ENCODE measurements around the gene ILDR2.

Gene ILDR2

DNA sequence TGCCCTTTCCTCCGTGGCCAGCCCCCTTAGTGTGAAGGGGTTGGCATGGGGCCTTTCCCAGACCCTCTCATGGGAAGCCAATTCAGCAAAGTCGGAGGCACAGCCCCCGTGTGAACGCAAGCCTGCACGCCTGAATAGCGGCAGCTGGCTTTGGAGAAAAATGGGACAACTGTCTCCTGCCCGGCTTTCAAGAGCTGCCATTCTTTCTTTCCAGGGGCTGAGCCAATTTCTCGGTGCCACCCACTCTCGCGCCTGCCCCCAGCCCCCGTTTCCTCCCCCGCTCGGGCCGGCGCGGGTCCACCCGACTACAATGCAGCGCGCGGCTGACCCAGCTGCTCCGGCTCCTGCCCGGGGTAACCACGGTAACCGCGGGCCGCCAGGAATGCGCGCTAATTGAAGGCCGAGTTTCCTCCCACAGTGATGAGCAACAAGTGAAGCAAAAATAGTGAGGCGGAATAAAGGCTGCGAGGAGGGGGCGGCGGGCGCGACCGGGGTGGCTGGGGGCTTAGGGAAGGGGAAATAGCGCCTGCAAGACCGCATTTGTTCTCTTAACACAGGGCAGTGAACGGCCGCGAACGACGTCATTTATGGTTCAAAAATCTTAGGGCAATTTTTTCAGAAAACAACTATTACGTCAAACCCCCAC is 27.8 kb downstream of the ILDR2 start (continued):
- TF ChIP-seq, protein P1, sequence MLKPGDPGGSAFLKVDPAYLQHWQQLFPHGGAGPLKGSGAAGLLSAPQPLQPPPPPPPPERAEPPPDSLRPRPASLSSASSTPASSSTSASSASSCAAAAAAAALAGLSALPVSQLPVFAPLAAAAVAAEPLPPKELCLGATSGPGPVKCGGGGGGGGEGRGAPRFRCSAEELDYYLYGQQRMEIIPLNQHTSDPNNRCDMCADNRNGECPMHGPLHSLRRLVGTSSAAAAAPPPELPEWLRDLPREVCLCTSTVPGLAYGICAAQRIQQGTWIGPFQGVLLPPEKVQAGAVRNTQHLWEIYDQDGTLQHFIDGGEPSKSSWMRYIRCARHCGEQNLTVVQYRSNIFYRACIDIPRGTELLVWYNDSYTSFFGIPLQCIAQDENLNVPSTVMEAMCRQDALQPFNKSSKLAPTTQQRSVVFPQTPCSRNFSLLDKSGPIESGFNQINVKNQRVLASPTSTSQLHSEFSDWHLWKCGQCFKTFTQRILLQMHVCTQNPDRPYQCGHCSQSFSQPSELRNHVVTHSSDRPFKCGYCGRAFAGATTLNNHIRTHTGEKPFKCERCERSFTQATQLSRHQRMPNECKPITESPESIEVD (tag by site-specific recombination; IDR thresholded peaks at IDR 0.05), result no peak
- no peak for TF ChIP-seq ZSCAN30 (tag by site-specific recombination; IDR thresholded peaks at IDR 0.05)
- no peak for TF ChIP-seq ZNF24 (tag by site-specific recombination; IDR thresholded peaks at IDR 0.05)
- peak; percentile 43 for TF ChIP-seq ZNF335 (tag by site-specific recombination; conservative IDR thresholded peaks at IDR 0.05)
- TF ChIP-seq, protein P2, sequence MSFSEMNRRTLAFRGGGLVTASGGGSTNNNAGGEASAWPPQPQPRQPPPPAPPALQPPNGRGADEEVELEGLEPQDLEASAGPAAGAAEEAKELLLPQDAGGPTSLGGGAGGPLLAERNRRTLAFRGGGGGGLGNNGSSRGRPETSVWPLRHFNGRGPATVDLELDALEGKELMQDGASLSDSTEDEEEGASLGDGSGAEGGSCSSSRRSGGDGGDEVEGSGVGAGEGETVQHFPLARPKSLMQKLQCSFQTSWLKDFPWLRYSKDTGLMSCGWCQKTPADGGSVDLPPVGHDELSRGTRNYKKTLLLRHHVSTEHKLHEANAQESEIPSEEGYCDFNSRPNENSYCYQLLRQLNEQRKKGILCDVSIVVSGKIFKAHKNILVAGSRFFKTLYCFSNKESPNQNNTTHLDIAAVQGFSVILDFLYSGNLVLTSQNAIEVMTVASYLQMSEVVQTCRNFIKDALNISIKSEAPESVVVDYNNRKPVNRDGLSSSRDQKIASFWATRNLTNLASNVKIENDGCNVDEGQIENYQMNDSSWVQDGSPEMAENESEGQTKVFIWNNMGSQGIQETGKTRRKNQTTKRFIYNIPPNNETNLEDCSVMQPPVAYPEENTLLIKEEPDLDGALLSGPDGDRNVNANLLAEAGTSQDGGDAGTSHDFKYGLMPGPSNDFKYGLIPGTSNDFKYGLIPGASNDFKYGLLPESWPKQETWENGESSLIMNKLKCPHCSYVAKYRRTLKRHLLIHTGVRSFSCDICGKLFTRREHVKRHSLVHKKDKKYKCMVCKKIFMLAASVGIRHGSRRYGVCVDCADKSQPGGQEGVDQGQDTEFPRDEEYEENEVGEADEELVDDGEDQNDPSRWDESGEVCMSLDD (tag by site-specific recombination; IDR thresholded peaks at IDR 0.05), result no peak
- TF ChIP-seq, protein P3, sequence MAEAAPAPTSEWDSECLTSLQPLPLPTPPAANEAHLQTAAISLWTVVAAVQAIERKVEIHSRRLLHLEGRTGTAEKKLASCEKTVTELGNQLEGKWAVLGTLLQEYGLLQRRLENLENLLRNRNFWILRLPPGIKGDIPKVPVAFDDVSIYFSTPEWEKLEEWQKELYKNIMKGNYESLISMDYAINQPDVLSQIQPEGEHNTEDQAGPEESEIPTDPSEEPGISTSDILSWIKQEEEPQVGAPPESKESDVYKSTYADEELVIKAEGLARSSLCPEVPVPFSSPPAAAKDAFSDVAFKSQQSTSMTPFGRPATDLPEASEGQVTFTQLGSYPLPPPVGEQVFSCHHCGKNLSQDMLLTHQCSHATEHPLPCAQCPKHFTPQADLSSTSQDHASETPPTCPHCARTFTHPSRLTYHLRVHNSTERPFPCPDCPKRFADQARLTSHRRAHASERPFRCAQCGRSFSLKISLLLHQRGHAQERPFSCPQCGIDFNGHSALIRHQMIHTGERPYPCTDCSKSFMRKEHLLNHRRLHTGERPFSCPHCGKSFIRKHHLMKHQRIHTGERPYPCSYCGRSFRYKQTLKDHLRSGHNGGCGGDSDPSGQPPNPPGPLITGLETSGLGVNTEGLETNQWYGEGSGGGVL (tag by site-specific recombination; IDR thresholded peaks at IDR 0.05), result peak; percentile 31; the same call in 1 of the 2 replicates
- TF ChIP-seq, protein P4, sequence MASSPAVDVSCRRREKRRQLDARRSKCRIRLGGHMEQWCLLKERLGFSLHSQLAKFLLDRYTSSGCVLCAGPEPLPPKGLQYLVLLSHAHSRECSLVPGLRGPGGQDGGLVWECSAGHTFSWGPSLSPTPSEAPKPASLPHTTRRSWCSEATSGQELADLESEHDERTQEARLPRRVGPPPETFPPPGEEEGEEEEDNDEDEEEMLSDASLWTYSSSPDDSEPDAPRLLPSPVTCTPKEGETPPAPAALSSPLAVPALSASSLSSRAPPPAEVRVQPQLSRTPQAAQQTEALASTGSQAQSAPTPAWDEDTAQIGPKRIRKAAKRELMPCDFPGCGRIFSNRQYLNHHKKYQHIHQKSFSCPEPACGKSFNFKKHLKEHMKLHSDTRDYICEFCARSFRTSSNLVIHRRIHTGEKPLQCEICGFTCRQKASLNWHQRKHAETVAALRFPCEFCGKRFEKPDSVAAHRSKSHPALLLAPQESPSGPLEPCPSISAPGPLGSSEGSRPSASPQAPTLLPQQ (tag by site-specific recombination; IDR thresholded peaks at IDR 0.05), result 0 out of 2 replicates have a peak, but pooled peaks have one; percentile 19
- TF ChIP-seq KLF10 (tag by site-specific recombination; IDR thresholded peaks at IDR 0.05), result no peak
- no peak for TF ChIP-seq ZNF248 (tag by site-specific recombination; IDR thresholded peaks at IDR 0.05)
- TF ChIP-seq ZNF394 (tag by site-specific recombination; IDR thresholded peaks at IDR 0.05; ENCODE audit: borderline replicate concordance), result peak; percentile 43; the same call in 1 of the 2 replicates
- 0 out of 2 replicates have a peak, but pooled peaks have one; percentile 33 for TF ChIP-seq ZBTB20 (tag by site-specific recombination; IDR thresholded peaks at IDR 0.05)
- no peak for TF ChIP-seq MZF1 (tag by site-specific recombination; IDR thresholded peaks at IDR 0.05; ENCODE audit: borderline replicate concordance)
- 0 out of 2 replicates have a peak, but pooled peaks have one; percentile 17 for TF ChIP-seq ZBTB17 (tag by site-specific recombination; IDR thresholded peaks at IDR 0.05)
- TF ChIP-seq, protein P5, sequence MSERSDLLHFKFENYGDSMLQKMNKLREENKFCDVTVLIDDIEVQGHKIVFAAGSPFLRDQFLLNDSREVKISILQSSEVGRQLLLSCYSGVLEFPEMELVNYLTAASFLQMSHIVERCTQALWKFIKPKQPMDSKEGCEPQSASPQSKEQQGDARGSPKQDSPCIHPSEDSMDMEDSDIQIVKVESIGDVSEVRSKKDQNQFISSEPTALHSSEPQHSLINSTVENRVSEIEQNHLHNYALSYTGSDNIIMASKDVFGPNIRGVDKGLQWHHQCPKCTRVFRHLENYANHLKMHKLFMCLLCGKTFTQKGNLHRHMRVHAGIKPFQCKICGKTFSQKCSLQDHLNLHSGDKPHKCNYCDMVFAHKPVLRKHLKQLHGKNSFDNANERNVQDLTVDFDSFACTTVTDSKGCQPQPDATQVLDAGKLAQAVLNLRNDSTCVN (tag by site-specific recombination; optimal IDR thresholded peaks at IDR 0.05), result peak; percentile 39

DNA sequence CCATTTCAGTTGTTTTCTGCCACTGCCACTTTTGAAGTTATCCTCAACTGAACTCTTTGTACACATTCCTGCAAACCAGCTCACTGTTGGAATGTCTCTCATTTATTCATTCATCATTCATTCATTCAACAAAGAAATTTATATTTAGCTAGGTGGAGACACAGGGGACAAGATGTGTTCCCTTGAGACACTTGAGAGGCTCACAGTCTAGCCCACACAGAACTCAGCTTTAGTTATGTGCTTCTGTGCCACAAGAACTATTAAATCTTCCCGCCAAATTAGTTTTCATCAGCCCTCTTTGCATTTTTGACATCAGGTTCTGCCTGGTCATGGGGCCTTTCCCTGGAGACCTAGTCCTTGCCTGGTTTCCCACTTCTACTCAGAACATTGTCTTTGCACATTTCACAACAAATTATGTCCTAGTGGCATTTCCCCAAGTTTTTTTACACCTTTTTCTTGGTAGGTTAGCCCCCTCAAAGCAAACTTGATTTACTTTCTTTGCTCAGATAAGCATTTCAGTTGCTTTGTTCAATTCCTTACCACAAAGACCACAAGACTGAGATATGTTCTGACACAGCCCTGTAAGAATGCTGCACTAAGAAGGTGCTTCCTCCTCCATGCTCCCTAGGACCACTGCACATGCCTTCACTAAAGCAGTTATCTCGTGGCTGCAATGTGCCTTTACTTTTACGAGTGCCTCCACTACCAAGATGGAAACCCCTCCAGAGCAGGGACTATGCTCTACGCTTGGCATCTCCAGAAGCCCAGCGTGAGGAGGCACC is 31.0 kb downstream of the ILDR2 start:
- Histone ChIP-seq H3K27ac (ENCODE audit: extremely low read depth, low read depth, low read length) (no peak overlapping the region), H3K4me1 (ENCODE audit: control insufficient read depth, insufficient read depth, low read length) (no peaks in the 10 kb centered on the region), H3K4me3 (ENCODE audit: low read depth, low read length) (no peak overlapping the region), H3K9me3 (ENCODE audit: control insufficient read depth, insufficient read depth, low read depth, low read length) (no peaks in the 10 kb centered on the region), H3K36me3 (ENCODE audit: control insufficient read depth in 2 of 2, insufficient read depth in 1 of 2, low read length in 2 of 2) (no peaks in the 10 kb centered on the region)
- CTCF ChIA-PET, result interaction anchor here (0.7 to 3.1 kb wide), 3 partner anchors 34 to 113 kb away, joined by 3 to 9 read pairs (median 9); no protein-coding TSS in a partner anchor
- POLR2A ChIA-PET, result interaction anchor here (1.1 kb wide), 1 partner anchor 18 kb away, joined by 4 read pairs; no protein-coding TSS in a partner anchor
- TF ChIP-seq, protein P6, sequence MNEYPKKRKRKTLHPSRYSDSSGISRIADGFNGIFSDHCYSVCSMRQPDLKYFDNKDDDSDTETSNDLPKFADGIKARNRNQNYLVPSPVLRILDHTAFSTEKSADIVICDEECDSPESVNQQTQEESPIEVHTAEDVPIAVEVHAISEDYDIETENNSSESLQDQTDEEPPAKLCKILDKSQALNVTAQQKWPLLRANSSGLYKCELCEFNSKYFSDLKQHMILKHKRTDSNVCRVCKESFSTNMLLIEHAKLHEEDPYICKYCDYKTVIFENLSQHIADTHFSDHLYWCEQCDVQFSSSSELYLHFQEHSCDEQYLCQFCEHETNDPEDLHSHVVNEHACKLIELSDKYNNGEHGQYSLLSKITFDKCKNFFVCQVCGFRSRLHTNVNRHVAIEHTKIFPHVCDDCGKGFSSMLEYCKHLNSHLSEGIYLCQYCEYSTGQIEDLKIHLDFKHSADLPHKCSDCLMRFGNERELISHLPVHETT (tag by site-specific recombination; IDR thresholded peaks at IDR 0.05), result no peak
- TF ChIP-seq SP7 (tag by site-specific recombination; IDR thresholded peaks at IDR 0.05), result no peak
- TF ChIP-seq, protein P7, sequence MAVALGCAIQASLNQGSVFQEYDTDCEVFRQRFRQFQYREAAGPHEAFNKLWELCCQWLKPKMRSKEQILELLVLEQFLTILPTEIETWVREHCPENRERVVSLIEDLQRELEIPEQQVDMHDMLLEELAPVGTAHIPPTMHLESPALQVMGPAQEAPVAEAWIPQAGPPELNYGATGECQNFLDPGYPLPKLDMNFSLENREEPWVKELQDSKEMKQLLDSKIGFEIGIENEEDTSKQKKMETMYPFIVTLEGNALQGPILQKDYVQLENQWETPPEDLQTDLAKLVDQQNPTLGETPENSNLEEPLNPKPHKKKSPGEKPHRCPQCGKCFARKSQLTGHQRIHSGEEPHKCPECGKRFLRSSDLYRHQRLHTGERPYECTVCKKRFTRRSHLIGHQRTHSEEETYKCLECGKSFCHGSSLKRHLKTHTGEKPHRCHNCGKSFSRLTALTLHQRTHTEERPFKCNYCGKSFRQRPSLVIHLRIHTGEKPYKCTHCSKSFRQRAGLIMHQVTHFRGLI (tag by site-specific recombination; IDR thresholded peaks at IDR 0.05), result no peak

Data from HEK293 (cell line).